ENCODE data around the gene PPARG. TPM values are rescaled to one million over a fixed set of nuclear protein-coding genes. Genes with fewer than 3 reads are reported as not detected.

Gene PPARG
- total and polyA plus RNA-seq, 2 experiments from 2014 or later, result 0.15 to 0.42 TPM

GRCh38 chr3:12325586-12326515, 37.0 kb downstream of the PPARG start:
- ATAC-seq (no peak), DNase-seq (ENCODE audit: low spot score) (no peak)
- Mint-ChIP-seq H3K4me3 (no peak overlapping the region), H3K27me3 (ENCODE audit: insufficient read depth, low read depth, poor library complexity) (peaks cover 2% of the 10 kb centered on the region), H3K4me1 (peaks cover 19% of the 10 kb centered on the region), H3K9me3 (no peaks in the 10 kb centered on the region), H3K36me3 (ENCODE audit: low read depth) (no peaks in the 10 kb centered on the region), H3K27ac (no peak overlapping the region)
- H3K4me2 ChIP-seq, result no peak overlapping the region
- H3K36me3 ChIP-seq (ENCODE audit: insufficient read depth), result no peaks in the 10 kb centered on the region
- H3K4me3 ChIP-seq, result no peak overlapping the region
- no peaks in the 10 kb centered on the region for H3F3A ChIP-seq (replicated peaks; ENCODE audit: low read depth)
- peaks cover 27% of the 10 kb centered on the region for H3K4me1 ChIP-seq (ENCODE audit: insufficient read depth)
- H3K27ac ChIP-seq (ENCODE audit: low read depth), result no peak overlapping the region
- no peaks in the 10 kb centered on the region for H4K20me1 ChIP-seq (replicated peaks; ENCODE audit: insufficient read depth)
- H3K9me2 ChIP-seq (ENCODE audit: insufficient read depth), result no peaks in the 10 kb centered on the region
- no peak overlapping the region for H2AFZ ChIP-seq
- TF ChIP-seq CREB1 (CRISPR knock-in tag; IDR thresholded peaks at IDR 0.05; ENCODE audit: low read depth) (no peak), ETS1 (IDR thresholded peaks at IDR 0.05) (no peak), CTCF (conservative IDR thresholded peaks at IDR 0.05; ENCODE audit: low read depth in 2 of 2) (no peak), STAT1 (IDR thresholded peaks at IDR 0.05; ENCODE audit: unreplicated experiment) (no peak), ZNF331 (CRISPR knock-in tag; IDR thresholded peaks at IDR 0.05; ENCODE audit: low read depth) (no peak), JUNB (IDR thresholded peaks at IDR 0.05; ENCODE audit: unreplicated experiment) (no peak)
- H3K79me2 ChIP-seq (replicated peaks; ENCODE audit: insufficient read depth), result no peaks in the 10 kb centered on the region
- no peaks in the 10 kb centered on the region for H3K27me3 ChIP-seq (ENCODE audit: insufficient read depth)

- DNase-seq (ENCODE audit: low spot score) (no peak), ATAC-seq (no peak)
- H3F3A ChIP-seq (replicated peaks; ENCODE audit: low read depth), result no peaks in the 10 kb centered on the region
- no peak overlapping the region for H3K27ac ChIP-seq (ENCODE audit: low read depth)
- peaks cover 27% of the 10 kb centered on the region for H3K4me1 ChIP-seq (ENCODE audit: insufficient read depth)
- Mint-ChIP-seq H3K4me1 (peaks cover 19% of the 10 kb centered on the region), H3K36me3 (ENCODE audit: low read depth) (no peaks in the 10 kb centered on the region), H3K4me3 (no peak overlapping the region), H3K27me3 (ENCODE audit: insufficient read depth, low read depth, poor library complexity) (peaks cover 2% of the 10 kb centered on the region), H3K9me3 (no peaks in the 10 kb centered on the region), H3K27ac (no peak overlapping the region)
- TF ChIP-seq ZNF114 (CRISPR knock-in tag; IDR thresholded peaks at IDR 0.05) (no peak), REST (IDR thresholded peaks at IDR 0.05; ENCODE audit: unreplicated experiment) (no peak), CREB1 (CRISPR knock-in tag; IDR thresholded peaks at IDR 0.05; ENCODE audit: low read depth) (no peak), JUNB (IDR thresholded peaks at IDR 0.05; ENCODE audit: unreplicated experiment) (no peak), EZH2 (IDR thresholded peaks at IDR 0.05; ENCODE audit: low read depth, unreplicated experiment) (no peak), ZNF331 (CRISPR knock-in tag; IDR thresholded peaks at IDR 0.05; ENCODE audit: low read depth) (no peak), CTCF (conservative IDR thresholded peaks at IDR 0.05; ENCODE audit: low read depth in 2 of 2) (no peak), EZH2phosphoT487 (IDR thresholded peaks at IDR 0.05; ENCODE audit: unreplicated experiment) (no peak)
- no peaks in the 10 kb centered on the region for H3K9me2 ChIP-seq (ENCODE audit: insufficient read depth)
- no peak overlapping the region for H3K4me2 ChIP-seq
- H3K36me3 ChIP-seq (ENCODE audit: insufficient read depth), result no peaks in the 10 kb centered on the region
- H3K27me3 ChIP-seq (ENCODE audit: insufficient read depth), result no peaks in the 10 kb centered on the region
- H4K20me1 ChIP-seq (replicated peaks; ENCODE audit: insufficient read depth), result no peaks in the 10 kb centered on the region
- H3K79me2 ChIP-seq (replicated peaks; ENCODE audit: insufficient read depth), result no peaks in the 10 kb centered on the region
- H3K4me3 ChIP-seq, result no peak overlapping the region
- H2AFZ ChIP-seq, result peak overlapping the region; percentile 49; the same call in 1 of the 2 replicates
These were observed 38.2 kb downstream of the PPARG start for GRCh38 chr3:12327021-12327420.
